DND-41 (cell line): ENCODE results near the gene GPBP1L1.

Source experiments
- CTCF ChIP-seq: IDR thresholded peaks from 2 replicates; pipeline ENCODE4 v1.5.1; 2012; ENCODE audit warnings: borderline replicate concordance, low read length, moderate library complexity, mild to moderate bottlenecking; ENCODE audit not compliant: poor library complexity, severe bottlenecking; ENCODE audit errors: extremely low read depth
- EZH2 ChIP-seq: IDR thresholded peaks from 3 replicates; pipeline ENCODE4 v1.6.1; 2012; ENCODE audit warnings: borderline replicate concordance, low read depth, mild to moderate bottlenecking, moderate library complexity, low read length, inconsistent platforms; ENCODE audit not compliant: severe bottlenecking

- TF ChIP-seq EZH2 = no peak
- no peak for TF ChIP-seq CTCF
Measured at GRCh38 chr1:45730780-45731319, 44.5 kb upstream of the GPBP1L1 start.
